GM12864 (cell line): Measurements from ENCODE around the gene DUOX1.

Experiments used
- DNase-seq: peaks from one replicate; pipeline ENCODE4 v3.0.0-alpha.2; 2011; ENCODE audit warnings: low read depth
- H3K4me3 ChIP-seq: 2 replicates; pipeline ENCODE4 v1.5.1; 2011; ENCODE audit warnings: mild to moderate bottlenecking, low read depth, low read length, control low read depth
- CTCF ChIP-seq: IDR thresholded peaks from 2 replicates; pipeline ENCODE4 v1.5.1; 2011; ENCODE audit warnings: low read depth, mild to moderate bottlenecking, moderate library complexity, low read length, control low read depth, inconsistent platforms; ENCODE audit errors: missing control alignments

The DUOX1 gene

GRCh38 chr15:45198337-45199135 lies 68.7 kb downstream of the DUOX1 start:
- H3K4me3 ChIP-seq: peak overlapping the region; percentile 79
- TF ChIP-seq CTCF: peak; percentile 90
- DNase-seq: peak; percentile 94

GRCh38 chr15:45199136-45199810 lies 69.5 kb downstream of the DUOX1 start:
- no peak for TF ChIP-seq CTCF
- H3K4me3 ChIP-seq: peak overlapping the region; percentile 79
- DNase-seq: peak; percentile 38

- no peak for TF ChIP-seq CTCF
- DNase-seq: peak; percentile 89
Measured at GRCh38 chr15:45200001-45200798, 70.4 kb downstream of the DUOX1 start.

GRCh38 chr15:45200799-45201556 lies 71.2 kb downstream of the DUOX1 start:
- DNase-seq: peak; percentile 62
- no peak for TF ChIP-seq CTCF
- H3K4me3 ChIP-seq: peak overlapping the region; percentile 65

More at GRCh38 chr15:45200001-45200798, 70.4 kb downstream of the DUOX1 start:
- H3K4me3 ChIP-seq: peak overlapping the region; percentile 79

GRCh38 chr15:45201557-45201859 lies 71.7 kb downstream of the DUOX1 start:
- peak; percentile 12 for DNase-seq
- H3K4me3 ChIP-seq: no peak overlapping the region; the same call in 1 of the 2 replicates
- TF ChIP-seq CTCF: no peak

- DNase-seq: no peak
- TF ChIP-seq CTCF: no peak
- H3K4me3 ChIP-seq: no peak overlapping the region
Measured at GRCh38 chr15:45201869-45202268, 72.1 kb downstream of the DUOX1 start.
